Left cardiac atrium (tissue), 4 donors: Measurements from ENCODE around the gene FOXL2. TPM values are rescaled to one million over a fixed set of nuclear protein-coding genes. Genes with fewer than 3 reads are reported as not detected.
A peak's percentile ranks its signal among the peaks of the same experiment; 100 is the strongest.

Experiments used
- ATAC-seq, 2 donors: fragments of 200-7000 bp; cut with Tn5 transposase; one replicate each; pipeline ENCODE4 v1.9.1; 2020; ENCODE audit warnings: mild to moderate bottlenecking in 2 of 2, moderate library complexity in 2 of 2
- DNase-seq: peaks from one replicate; pipeline ENCODE4 v3.0.0-alpha.2; 2020
- intact Hi-C, 2 donors: fragments of 100-400 bp; cut with DNase I; formaldehyde crosslinking; loops; one replicate each; pipeline versions ENCODE4 v1.14.1 to v1.15.1; 2022 to 2023
- total RNA-seq, 2 donors: library from RNA; stranded (reverse); fragmentation: NEBNext Ultra II Directional; extraction: Animal tissue kit (Norgen Biotek cat#: 25700); gene quantifications; one replicate each; pipeline ENCODE4 v1.2.1, GENCODE V29; 2021
- donor health status: DM: no; HTN: yes; CAD: no.
- donor health status: DM: no; HTN: yes; CAD: no; lungs with severe emphysema.
- donor health status: DM: yes; HTN: yes; CAD: no.
- donor health status: Dilated cardiomyopathy.

The FOXL2 gene
- total RNA-seq, 2 donors from 2014 or later = not detected

DNA sequence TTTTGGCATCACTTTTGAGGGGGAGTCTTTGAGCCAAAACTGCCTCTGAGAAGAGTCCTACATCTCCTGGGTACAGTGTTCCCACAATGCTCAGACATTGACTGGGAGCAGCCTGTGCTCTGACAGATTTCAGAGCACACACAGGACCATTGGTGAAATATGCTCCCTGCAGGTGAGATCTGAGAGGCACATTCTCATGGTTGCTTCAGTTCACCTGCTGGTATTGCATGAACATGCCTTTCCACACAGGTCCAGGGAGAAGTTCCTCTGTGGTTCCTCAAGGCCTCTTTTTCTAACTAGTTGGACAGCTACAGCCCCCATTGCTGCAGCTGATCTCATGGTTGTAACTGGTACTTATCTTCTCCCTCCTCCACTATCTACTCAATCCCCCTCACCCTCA, 37.0 kb downstream of the FOXL2 start:
- DNase-seq (no peak), ATAC-seq (no peak)
- intact Hi-C loops = loop anchor here in 1 of 2 donors (10.0 kb wide), 1 partner anchor 135 kb away; no protein-coding TSS in a partner anchor

DNA sequence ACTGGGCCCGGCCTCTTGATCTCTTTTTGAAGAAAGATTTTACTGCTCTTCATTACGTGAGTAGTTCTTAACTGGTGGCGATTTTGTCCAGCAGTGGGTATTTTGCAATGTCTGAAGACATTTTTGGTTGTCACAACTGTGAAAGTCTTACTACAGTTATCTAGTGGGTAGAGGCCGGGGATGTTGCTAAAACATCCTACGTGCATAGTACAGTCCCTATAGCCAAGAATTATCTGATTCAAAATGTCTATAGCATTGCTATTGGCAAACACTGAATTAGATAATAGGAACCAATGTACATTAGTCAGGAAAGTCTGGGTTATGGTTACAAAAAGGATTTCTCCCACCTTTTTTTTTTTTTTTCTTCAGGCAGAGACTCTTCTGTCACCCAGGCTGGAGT, 38.1 kb downstream of the FOXL2 start:
- DNase-seq (no peak), ATAC-seq (peak in 1 of 2 donors; percentile 12)
- intact Hi-C loops = no loop called here

DNA sequence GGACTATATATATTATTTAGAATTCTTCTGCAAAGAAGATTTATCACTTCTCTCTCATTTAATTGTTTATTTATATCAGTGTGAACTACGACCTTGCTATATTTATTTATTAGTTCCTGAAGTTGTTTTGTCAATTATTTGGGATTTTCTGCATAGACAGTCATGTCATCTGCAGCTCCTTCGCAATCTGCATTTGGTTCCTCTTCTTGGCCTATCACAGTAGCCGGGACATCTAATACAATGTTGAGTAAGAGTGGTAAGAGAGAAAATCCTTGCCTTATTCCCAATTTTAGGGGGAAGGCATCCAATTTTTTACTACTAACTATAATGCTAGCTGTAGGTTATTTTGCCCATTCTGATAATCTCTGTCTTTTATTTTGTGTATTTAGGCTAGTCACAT, 39.4 kb downstream of the FOXL2 start:
- ATAC-seq = no peak
- intact Hi-C loops = no loop called here
- no peak for DNase-seq

DNA sequence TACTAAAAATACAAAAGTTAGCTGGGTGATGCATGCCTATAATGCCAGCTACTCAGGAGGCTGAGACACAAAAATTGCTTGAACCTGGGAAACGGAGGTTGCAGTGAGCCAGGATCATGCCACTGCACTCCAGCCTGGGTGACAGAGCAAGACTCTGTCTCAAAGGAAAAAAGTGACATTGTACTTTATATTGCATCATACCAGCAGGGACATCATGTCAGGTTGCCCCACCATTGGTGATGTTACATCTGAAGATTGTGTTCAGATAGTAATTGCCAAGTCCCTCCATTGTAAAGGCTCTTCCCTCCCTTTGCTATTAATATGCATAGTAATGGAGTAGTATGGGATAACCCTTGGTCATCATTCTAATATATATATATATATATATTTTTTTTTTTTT, 44.8 kb downstream of the FOXL2 start:
- intact Hi-C loops = no loop called here
- DNase-seq = no peak
- ATAC-seq = no peak

DNA sequence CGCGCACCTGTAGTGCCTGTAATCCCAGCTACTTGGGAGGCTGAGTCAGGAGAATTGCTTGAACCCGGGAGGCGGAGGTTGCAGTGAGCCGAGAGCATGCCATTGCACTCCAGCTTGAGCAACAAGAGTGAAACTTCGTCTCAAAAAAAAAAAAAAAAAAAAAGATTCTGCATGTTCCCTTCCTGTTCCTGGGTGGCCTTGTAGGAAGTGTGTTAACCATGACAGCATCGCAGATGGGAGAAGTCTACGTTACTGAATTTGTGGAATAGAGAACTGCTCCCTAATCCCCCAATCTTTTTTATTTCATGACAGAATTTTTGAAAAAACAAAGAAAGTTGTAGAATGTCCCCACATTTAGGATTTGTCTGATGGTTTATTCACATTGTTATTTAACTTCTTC, 45.4 kb downstream of the FOXL2 start:
- intact Hi-C loops = no loop called here
- DNase-seq (no peak), ATAC-seq (peak in 1 of 2 donors; percentile 21)

DNA sequence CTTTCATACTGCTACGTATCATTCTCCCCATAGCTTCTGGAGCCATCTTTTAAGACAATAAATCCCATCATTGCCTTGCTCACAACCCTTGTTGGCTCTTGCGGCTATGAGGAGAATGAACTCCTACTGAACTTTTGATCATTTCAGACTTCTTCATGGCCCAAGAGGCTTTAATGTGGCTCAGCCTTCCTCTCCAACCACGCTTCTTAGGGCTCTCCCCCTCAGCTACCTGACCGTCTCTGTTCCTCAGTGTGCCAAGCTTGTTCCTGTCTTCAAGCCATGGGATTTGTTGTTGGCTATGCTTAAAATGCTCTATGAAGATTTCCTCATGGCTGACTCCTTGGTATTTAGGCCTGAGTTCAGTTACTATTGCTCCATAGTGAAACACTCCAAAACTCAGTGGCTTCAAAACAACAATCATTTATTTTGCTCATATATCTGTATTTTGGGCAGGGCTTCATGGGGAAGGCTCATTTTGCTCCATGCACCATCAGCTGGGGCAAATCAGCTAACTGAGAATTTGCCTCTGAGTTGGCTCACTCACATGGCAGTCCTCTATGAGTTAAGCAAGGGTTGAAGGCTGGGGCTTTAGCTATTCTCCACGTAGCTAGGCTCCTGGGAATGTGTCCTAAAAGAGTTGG, 47.5 kb downstream of the FOXL2 start:
- DNase-seq = no peak
- peak in 1 of 2 donors; percentile 70 for ATAC-seq
- intact Hi-C loops = no loop called here

DNA sequence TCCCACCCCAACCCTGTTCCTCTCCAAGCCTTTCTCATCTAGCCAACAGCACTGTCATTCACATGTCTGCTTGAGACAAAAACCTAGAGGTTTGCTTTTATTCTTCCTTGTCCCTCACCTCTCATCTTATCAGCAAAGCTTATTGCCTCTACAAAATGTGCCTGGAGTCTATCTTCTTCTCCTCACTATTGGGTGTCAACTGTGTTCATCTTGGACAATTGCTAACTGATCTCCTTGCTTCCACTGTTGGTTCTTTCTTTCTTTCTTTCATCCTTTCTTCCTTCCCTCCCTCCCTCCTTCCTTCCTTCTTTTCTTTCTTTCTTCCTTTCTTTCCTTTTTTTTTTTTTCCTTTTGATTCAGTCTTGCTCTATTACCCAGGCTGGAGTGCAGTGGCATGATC, 48.2 kb downstream of the FOXL2 start:
- DNase-seq (no peak), ATAC-seq (no peak)
- intact Hi-C loops = no loop called here

DNA sequence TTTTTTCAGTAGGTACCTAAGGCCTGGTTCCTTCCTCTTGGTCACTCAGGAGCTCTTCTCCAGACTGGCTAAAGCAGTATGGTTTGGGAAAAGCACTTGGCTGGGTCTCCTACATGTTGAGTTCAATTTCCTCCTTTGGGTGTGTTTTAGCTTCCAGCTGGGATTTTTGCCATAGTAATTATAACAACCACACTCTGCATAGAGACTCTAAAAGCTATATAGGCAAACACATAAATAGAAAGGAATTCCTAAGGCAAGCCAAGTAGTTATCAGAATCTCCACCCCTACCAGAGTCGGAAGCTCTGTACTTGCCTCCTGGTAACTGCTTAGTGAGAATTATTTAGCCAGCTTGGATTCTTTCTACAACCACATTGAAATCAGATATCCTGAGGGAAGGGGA, 48.6 kb downstream of the FOXL2 start:
- ATAC-seq (peak; percentile 73 to 90), DNase-seq (no peak)
- intact Hi-C loops = no loop called here

Other genes with a start within 250 kb of the FOXL2 start
- 10 to 100 TPM; 29.0 to 32.2 TPM for gene PIK3CB, start 112.2 kb downstream of the FOXL2 start, total RNA-seq
- not detected for gene FOXL2NB, start 80 bp upstream of the FOXL2 start, total RNA-seq
- gene PRR23A, start 59.1 kb upstream of the FOXL2 start, total RNA-seq = not detected
- not detected for gene PRR23B, start 73.8 kb upstream of the FOXL2 start, total RNA-seq
- not detected for gene PRR23C, start 97.8 kb upstream of the FOXL2 start, total RNA-seq